Peyer's patch (tissue), 4 donors: ENCODE data around the gene SLC25A17.

Experiments used
- CTCF ChIP-seq, 6 experiments: fragments of 450-650 bp in 4 of 6; fragments of 200-600 bp in 2 of 6; sonication (generic) in 1 of 6; IDR thresholded peaks; one replicate each; pipeline ENCODE4 v1.5.1; 2017 to 2019; ENCODE audit warnings: antibody characterized with exemption in 6 of 6, mild to moderate bottlenecking in 3 of 6, moderate library complexity in 1 of 6
- POLR2A ChIP-seq, 2 donors: fragments of 450-650 bp; IDR thresholded peaks; one replicate each; pipeline ENCODE4 v1.5.1; 2017; ENCODE audit warnings: antibody characterized with exemption in 2 of 2, mild to moderate bottlenecking in 2 of 2, moderate library complexity in 2 of 2

GRCh38 chr22:40757071-40757470, 62.1 kb downstream of the SLC25A17 start:
- no peak for TF ChIP-seq CTCF (IDR thresholded peaks at IDR 0.05)
- TF ChIP-seq POLR2A (IDR thresholded peaks at IDR 0.05), result no peak
